Hepatocyte (in vitro differentiated cells): Measurements from ENCODE around the gene ATG4D. TPM values are rescaled to one million over a fixed set of nuclear protein-coding genes. Genes with fewer than 3 reads are reported as not detected.
A peak's percentile ranks its signal among the peaks of the same experiment; 100 is the strongest.
"Not testable (repeated sequence)": the region's sequence is repeated elsewhere in the genome, so short reads cannot be mapped to it uniquely, and the experiment has no call there.

ENCODE experiments used
- DNase-seq: peaks from one replicate; pipeline ENCODE4 v3.0.0-alpha.2; 2016; ENCODE audit warnings: low spot score
- H2AFZ ChIP-seq: fragments of 200-600 bp; sonication (generic); 2 replicates; pipeline ENCODE4 v1.6.0; 2016; ENCODE audit warnings: antibody characterized with exemption, mild to moderate bottlenecking
- H3K27ac ChIP-seq: fragments of 200-600 bp; sonication (generic); 2 replicates; pipeline ENCODE4 v1.5.1; 2016; ENCODE audit warnings: mild to moderate bottlenecking
- H3K27me3 ChIP-seq: fragments of 200-600 bp; sonication (generic); 2 replicates; pipeline ENCODE4 v1.6.1; 2016
- H3K36me3 ChIP-seq: fragments of 200-600 bp; sonication (generic); replicated peaks from 2 replicates; pipeline ENCODE4 v1.5.1; 2016; ENCODE audit warnings: low read depth; ENCODE audit not compliant: insufficient read depth
- H3K4me1 ChIP-seq: fragments of 200-600 bp; sonication (generic); 2 replicates; pipeline ENCODE4 v1.5.1; 2016; ENCODE audit warnings: mild to moderate bottlenecking, moderate library complexity; ENCODE audit not compliant: insufficient read depth
- H3K4me2 ChIP-seq: fragments of 200-600 bp; sonication (generic); 2 replicates; pipeline ENCODE4 v1.6.0; 2016
- H3K4me3 ChIP-seq: fragments of 200-600 bp; sonication (generic); 2 replicates; pipeline ENCODE4 v1.5.1; 2016; ENCODE audit warnings: mild to moderate bottlenecking
- H3K79me2 ChIP-seq: fragments of 200-600 bp; sonication (generic); 2 replicates; pipeline ENCODE4 v1.6.0; 2017; ENCODE audit warnings: mild to moderate bottlenecking
- H3K9me2 ChIP-seq: fragments of 200-600 bp; sonication (generic); replicated peaks from 2 replicates; pipeline ENCODE4 v1.6.0; 2017; ENCODE audit warnings: mild to moderate bottlenecking; ENCODE audit not compliant: insufficient read depth
- H3K9me3 ChIP-seq: fragments of 200-600 bp; sonication (generic); 2 replicates; pipeline ENCODE4 v1.5.1; 2016; ENCODE audit warnings: low read depth, mild to moderate bottlenecking
- H4K20me1 ChIP-seq: fragments of 200-600 bp; sonication (generic); 2 replicates; pipeline ENCODE4 v1.6.0; 2016; ENCODE audit warnings: mild to moderate bottlenecking; ENCODE audit not compliant: insufficient read depth, poor library complexity, severe bottlenecking
- CTCF ChIP-seq: fragments of 200-600 bp; sonication (generic); IDR thresholded peaks from 2 replicates; pipeline ENCODE4 v1.5.1; 2016; ENCODE audit warnings: antibody characterized with exemption, mild to moderate bottlenecking; ENCODE audit not compliant: poor library complexity
- EZH2 ChIP-seq: fragments of 200-600 bp; sonication (generic); IDR thresholded peaks from 2 replicates; pipeline ENCODE4 v1.6.1; 2016; ENCODE audit warnings: antibody characterized with exemption, mild to moderate bottlenecking, borderline replicate concordance
- EZH2phosphoT487 ChIP-seq: fragments of 200-600 bp; sonication (generic); IDR thresholded peaks from one replicate; pipeline ENCODE4 v1.6.1; 2018; ENCODE audit warnings: antibody characterized with exemption, mild to moderate bottlenecking, low read depth, moderate library complexity; ENCODE audit not compliant: unreplicated experiment, severe bottlenecking
- WGBS: methylation state at CpG from one replicate; pipeline ENCODE4 v1.1.6; 2016; ENCODE audit warnings: low lambda C conversion rate; ENCODE audit errors: missing lambda C conversion rate; 5-methylcytosine and 5-hydroxymethylcytosine counted together
- polyA plus RNA-seq: library from polyadenylated mRNA; unstranded; fragments of >200 nt; fragmentation: Nextera tagmentation; extraction: Ambion mirVana; gene quantifications from 2 replicates; pipeline ENCODE4 v1.2.1, GENCODE V29; 2016
- total RNA-seq: library from RNA; depleted of rRNA; stranded (reverse); fragments of >200 nt; gene quantifications from 2 replicates; pipeline ENCODE4 v1.2.3, GENCODE V29; 2014

The ATG4D gene
- total and polyA plus RNA-seq, 2 experiments from 2014 or later: 24.1 to 34.5 TPM

GRCh38 chr19:10538204-10538983, 5.3 kb upstream of the ATG4D start:
- TF ChIP-seq EZH2: no peak
- Histone ChIP-seq H4K20me1 (no peaks in the 10 kb centered on the region), H3K9me3 (no peaks in the 10 kb centered on the region), H3K27ac (no peak overlapping the region), H3K4me3 (no peak overlapping the region), H3K9me2 (no peaks in the 10 kb centered on the region), H2AFZ (no peak overlapping the region), H3K4me1 (no peaks in the 10 kb centered on the region), H3K79me2 (no peaks in the 10 kb centered on the region), H3K36me3 (no peaks in the 10 kb centered on the region), H3K4me2 (no peak overlapping the region), H3K27me3 (no peaks in the 10 kb centered on the region)
- WGBS: 94% methylated on average over 20 of the region's 20 CpGs
- DNase-seq: no peak

GRCh38 chr19:10539016-10539415, 4.7 kb upstream of the ATG4D start:
- H2AFZ ChIP-seq, H3K27me3 ChIP-seq, H4K20me1 ChIP-seq, H3K36me3 ChIP-seq, H3K9me3 ChIP-seq, DNase-seq, H3K4me1 ChIP-seq, H3K79me2 ChIP-seq, H3K4me2 ChIP-seq, H3K9me2 ChIP-seq, H3K27ac ChIP-seq, H3K4me3 ChIP-seq: not testable (repeated sequence)
- WGBS: 88% methylated on average over 9 of the region's 9 CpGs

GRCh38 chr19:10543059-10543419, 665 bp upstream of the ATG4D start:
- Histone ChIP-seq H3K27me3 (no peaks in the 10 kb centered on the region), H3K27ac (peak overlapping the region; percentile 62), H3K9me2 (no peaks in the 10 kb centered on the region), H2AFZ (peak overlapping the region; percentile 9), H4K20me1 (no peaks in the 10 kb centered on the region), H3K36me3 (no peaks in the 10 kb centered on the region), H3K4me3 (peak overlapping the region; percentile 93), H3K79me2 (peaks cover 28% of the 10 kb centered on the region), H3K4me1 (peaks cover 9% of the 10 kb centered on the region), H3K9me3 (no peaks in the 10 kb centered on the region), H3K4me2 (peak overlapping the region; percentile 95)
- TF ChIP-seq EZH2phosphoT487 (no peak), EZH2 (no peak), CTCF (no peak)
- no peak for DNase-seq
- WGBS: 66% methylated on average over 8 of the region's 8 CpGs

DNA sequence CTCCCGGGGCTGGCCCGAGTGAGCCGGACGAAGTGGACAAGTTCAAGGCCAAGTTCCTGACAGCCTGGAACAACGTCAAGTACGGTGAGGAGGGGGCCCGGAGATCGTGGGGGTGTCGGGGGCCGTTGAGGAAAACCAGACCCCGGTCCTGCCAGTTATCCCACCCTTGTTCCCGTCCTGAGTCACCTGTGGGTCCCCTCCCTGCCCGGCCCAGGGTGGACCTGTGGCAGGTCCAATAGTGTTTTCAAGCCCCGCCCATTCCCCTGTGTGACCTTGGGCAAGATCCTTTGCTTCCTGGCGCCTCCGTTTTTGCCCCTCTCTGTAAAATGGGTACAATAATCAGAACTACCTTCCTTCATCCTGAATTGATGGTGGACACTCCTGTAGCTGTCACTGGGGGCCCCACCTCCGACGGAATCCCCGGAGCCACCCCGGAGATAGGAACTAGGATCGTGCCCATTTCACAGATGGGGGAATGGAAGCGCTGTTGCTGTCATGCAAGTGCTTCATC, 593 bp downstream of the ATG4D start:
- WGBS: 27% methylated on average over 22 of the region's 22 CpGs
- Histone ChIP-seq H3K4me2 (peak overlapping the region; percentile 95), H3K9me3 (no peaks in the 10 kb centered on the region), H3K27me3 (no peaks in the 10 kb centered on the region), H2AFZ (peak overlapping the region; percentile 90), H3K4me1 (peaks cover 9% of the 10 kb centered on the region), H4K20me1 (no peaks in the 10 kb centered on the region), H3K4me3 (peak overlapping the region; percentile 93), H3K9me2 (no peaks in the 10 kb centered on the region), H3K36me3 (no peaks in the 10 kb centered on the region), H3K27ac (peak overlapping the region; percentile 62), H3K79me2 (peaks cover 28% of the 10 kb centered on the region)
- DNase-seq: peak; percentile 58
- no peak for TF ChIP-seq CTCF
- no peak for TF ChIP-seq EZH2phosphoT487
